ENCODE results near the gene CEACAM16. TPM values are rescaled to one million over a fixed set of nuclear protein-coding genes. Genes with fewer than 3 reads are reported as not detected.

Gene CEACAM16
- total RNA-seq, 4 donors from 2014 or later, result not detected

DNA sequence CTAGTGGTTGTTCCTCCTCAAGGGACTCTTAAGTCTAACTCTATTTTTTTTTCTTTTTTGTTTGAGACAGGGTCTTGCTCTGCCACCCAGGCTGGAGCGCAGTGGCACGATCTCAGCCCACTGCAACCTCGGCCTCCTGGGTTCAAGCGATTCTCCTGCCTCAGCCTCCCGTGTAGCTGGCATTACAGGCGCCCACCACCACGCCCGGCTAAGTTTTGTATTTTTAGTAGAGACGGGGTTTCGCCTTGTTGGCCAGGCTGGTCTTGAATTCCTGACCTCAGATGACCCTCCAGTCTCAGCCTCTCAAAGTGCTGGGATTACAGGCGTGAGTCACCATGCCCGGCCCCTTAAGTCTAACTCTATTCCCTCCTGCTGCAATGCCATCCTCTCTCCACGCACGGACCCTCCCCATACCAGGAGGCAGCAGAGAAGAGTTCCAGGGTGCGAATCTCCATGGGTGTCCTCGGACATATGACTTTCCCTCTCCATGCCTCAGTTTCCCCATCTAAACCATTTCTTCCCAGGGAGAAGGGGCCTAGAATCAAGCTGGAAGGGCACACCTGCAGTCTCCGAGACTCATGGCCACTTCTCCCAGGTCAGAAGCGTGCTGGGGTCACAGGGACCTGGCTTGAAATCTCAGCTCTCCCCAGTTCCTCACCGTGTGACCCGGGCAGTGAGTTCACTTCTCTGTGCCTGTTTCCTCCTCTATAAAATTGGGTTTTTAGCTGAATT is 43.5 kb downstream of the CEACAM16 start:
- in situ Hi-C loops (cut with MboI; ENCODE audit: low sequenced_read_pairs in 4 of 4), result no loop called here
- peak overlapping the region in 1 of 4 donors; percentile 33 for H3K4me3 ChIP-seq

DNA sequence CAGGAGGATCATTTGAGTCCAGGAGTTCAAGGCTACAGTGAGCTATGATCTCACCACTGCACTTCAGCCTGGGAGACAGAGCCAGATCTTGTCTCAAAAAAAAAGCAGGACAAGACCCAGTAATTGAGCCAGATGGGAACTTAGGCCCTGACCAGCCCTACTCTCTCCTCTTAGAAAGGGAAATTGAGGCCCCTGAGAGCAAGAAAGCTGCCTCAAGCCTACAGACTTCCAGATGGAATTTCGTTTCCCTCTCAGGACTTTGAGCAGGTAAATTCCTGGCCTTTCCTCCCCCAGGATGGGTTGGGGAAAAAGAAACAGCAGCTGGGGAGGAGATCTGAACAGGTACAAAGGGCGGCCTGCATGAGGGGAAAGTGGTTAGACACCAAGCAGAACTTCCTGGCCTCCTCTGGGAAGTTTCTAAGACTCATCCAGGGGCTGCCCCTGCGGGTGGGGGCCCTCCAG is 46.0 kb downstream of the CEACAM16 start:
- no peaks in the 10 kb centered on the region for H3K27me3 ChIP-seq
- in situ Hi-C loops (cut with MboI; ENCODE audit: low sequenced_read_pairs in 4 of 4), result no loop called here
- H3K36me3 ChIP-seq, result no peaks in the 10 kb centered on the region

More for the DNA sequence above, 43.5 kb downstream of the CEACAM16 start:
- Histone ChIP-seq H3K27me3 (no peaks in the 10 kb centered on the region), H3K9me3 (no peaks in the 10 kb centered on the region), H3K4me1 (peaks cover 35 to 56% of the 10 kb centered on the region in 2 donors), H3K36me3 (no peaks in the 10 kb centered on the region), H3K27ac (peak overlapping the region; percentile 87 to 97 (median 94))
- intact Hi-C loops (cut with DNase I; ENCODE audit: low total_unique reads), result loop anchor here (10.0 kb wide), 1 partner anchor 212 kb away; the partner anchor contains the start of gene CLPTM1
- peak in 1 of 2 donors; percentile 63 for DNase-seq
- peak in 1 of 2 donors; percentile 4 for ATAC-seq
- TF ChIP-seq, protein P1, sequence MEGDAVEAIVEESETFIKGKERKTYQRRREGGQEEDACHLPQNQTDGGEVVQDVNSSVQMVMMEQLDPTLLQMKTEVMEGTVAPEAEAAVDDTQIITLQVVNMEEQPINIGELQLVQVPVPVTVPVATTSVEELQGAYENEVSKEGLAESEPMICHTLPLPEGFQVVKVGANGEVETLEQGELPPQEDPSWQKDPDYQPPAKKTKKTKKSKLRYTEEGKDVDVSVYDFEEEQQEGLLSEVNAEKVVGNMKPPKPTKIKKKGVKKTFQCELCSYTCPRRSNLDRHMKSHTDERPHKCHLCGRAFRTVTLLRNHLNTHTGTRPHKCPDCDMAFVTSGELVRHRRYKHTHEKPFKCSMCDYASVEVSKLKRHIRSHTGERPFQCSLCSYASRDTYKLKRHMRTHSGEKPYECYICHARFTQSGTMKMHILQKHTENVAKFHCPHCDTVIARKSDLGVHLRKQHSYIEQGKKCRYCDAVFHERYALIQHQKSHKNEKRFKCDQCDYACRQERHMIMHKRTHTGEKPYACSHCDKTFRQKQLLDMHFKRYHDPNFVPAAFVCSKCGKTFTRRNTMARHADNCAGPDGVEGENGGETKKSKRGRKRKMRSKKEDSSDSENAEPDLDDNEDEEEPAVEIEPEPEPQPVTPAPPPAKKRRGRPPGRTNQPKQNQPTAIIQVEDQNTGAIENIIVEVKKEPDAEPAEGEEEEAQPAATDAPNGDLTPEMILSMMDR (IDR thresholded peaks at IDR 0.05 in 4 of 5, conservative IDR thresholded peaks at IDR 0.05 in 1 of 5), result no peak
- TF ChIP-seq POLR2A (IDR thresholded peaks at IDR 0.05), result peak in 1 of 2 donors; percentile 11

DNA sequence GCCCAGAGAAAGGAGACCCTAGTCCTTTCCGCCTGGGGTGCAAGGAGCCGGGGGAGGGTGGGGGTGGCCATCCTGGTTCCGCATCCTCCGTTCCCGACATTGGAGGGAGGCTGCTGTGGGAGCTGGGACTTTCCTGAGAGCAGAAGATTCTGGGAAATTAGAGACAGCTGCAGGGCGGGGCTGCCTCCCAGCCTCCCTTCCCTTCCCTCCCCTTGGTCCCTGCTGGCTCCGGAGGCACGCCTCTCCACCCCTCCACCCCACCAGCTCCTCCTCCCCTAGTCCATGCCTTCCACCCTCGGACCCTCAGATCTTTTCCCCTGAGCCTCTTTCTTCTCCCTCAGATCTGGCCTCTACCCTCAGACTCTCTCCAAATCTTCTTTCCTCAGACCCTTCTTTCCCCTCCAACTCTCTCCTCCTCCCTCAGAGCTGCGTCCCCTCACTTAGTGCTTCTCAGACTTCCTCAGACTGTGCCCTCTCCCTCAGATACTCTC is 46.4 kb downstream of the CEACAM16 start:
- no peaks in the 10 kb centered on the region for H3K9me3 ChIP-seq
- TF ChIP-seq, protein P1 (IDR thresholded peaks at IDR 0.05 in 4 of 5, conservative IDR thresholded peaks at IDR 0.05 in 1 of 5), result no peak
- peak in 1 of 2 donors; percentile 27 for TF ChIP-seq POLR2A (IDR thresholded peaks at IDR 0.05)
- no peaks in the 10 kb centered on the region for H3K27me3 ChIP-seq
- no peaks in the 10 kb centered on the region for H3K36me3 ChIP-seq
- ATAC-seq (no peak), DNase-seq (peak; percentile 55 to 71)
- intact Hi-C loops (cut with DNase I; ENCODE audit: low total_unique reads) (loop anchor here (5.0 to 10.0 kb wide), 3 partner anchors 209 to 1022 kb away; partner anchors contain the start of genes CLPTM1, PPP1R37 and SIX5), in situ Hi-C loops (cut with MboI; ENCODE audit: low sequenced_read_pairs in 4 of 4) (no loop called here)
- H3K4me3 ChIP-seq, result peak overlapping the region in 1 of 4 donors; percentile 22
- H3K4me1 ChIP-seq, result peaks cover 47 to 67% of the 10 kb centered on the region in 2 donors
- peak overlapping the region; percentile 91 to 97 (median 95) for H3K27ac ChIP-seq

More for the DNA sequence above, 46.0 kb downstream of the CEACAM16 start:
- H3K9me3 ChIP-seq, result no peaks in the 10 kb centered on the region
- TF ChIP-seq POLR2A (IDR thresholded peaks at IDR 0.05), result no peak
- TF ChIP-seq, protein P1 (IDR thresholded peaks at IDR 0.05 in 4 of 5, conservative IDR thresholded peaks at IDR 0.05 in 1 of 5), result no peak
- H3K4me3 ChIP-seq, result peak overlapping the region in 1 of 4 donors; percentile 22
- intact Hi-C loops (cut with DNase I; ENCODE audit: low total_unique reads), result loop anchor here (5.0 to 10.0 kb wide), 3 partner anchors 210 to 1022 kb away; partner anchors contain the start of genes CLPTM1, PPP1R37 and SIX5
- peak overlapping the region; percentile 91 to 97 (median 95) for H3K27ac ChIP-seq
- DNase-seq (no peak), ATAC-seq (no peak)
- peaks cover 44 to 64% of the 10 kb centered on the region in 2 donors for H3K4me1 ChIP-seq

DNA sequence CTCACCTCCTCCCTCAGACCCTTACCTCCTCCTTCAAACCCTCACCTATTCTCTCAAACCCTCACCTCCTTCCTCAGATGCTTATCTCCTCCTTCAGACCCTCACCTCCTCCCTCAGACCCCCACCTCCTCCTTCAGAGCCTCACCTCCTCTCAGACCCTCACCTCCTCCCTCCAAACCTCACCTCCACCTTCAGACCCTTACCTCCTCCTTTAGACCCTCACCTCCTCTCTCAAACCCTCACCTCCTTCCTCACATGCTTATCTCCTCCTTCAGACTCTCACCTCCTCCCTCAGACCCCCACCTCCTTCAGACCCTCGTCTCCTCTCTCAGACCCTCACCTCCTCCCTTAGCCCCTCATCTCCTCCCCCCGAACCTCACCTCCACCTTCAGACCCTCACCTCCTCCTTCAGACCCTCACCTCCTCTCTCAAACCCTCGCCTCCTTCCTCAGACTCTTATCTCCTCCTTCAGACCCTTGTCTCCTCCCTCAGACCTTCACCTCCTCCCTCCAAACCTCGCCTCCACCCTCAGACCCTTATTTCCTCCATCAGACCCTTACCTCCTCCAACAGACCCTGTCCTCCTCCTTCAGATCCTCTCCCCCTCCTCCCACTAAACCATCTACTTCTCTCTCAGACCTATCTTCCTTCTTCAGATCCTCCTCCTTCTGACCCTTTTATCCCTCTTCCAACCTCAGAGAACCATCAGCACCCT is 47.1 kb downstream of the CEACAM16 start:
- no peak for DNase-seq
- Histone ChIP-seq H3K27ac (peak overlapping the region; percentile 91 to 97 (median 95)), H3K4me3 (no peak overlapping the region), H3K36me3 (no peaks in the 10 kb centered on the region), H3K27me3 (no peaks in the 10 kb centered on the region), H3K9me3 (no peaks in the 10 kb centered on the region), H3K4me1 (peaks cover 51 to 67% of the 10 kb centered on the region in 2 donors)
- intact Hi-C loops (cut with DNase I; ENCODE audit: low total_unique reads), result loop anchor here (5.0 to 10.0 kb wide), 3 partner anchors 209 to 1021 kb away; partner anchors contain the start of genes CLPTM1, PPP1R37 and SIX5
- in situ Hi-C loops (cut with MboI; ENCODE audit: low sequenced_read_pairs in 4 of 4), result no loop called here
- ATAC-seq, result no peak
- TF ChIP-seq POLR2A (IDR thresholded peaks at IDR 0.05), result no peak
- TF ChIP-seq, protein P1 (IDR thresholded peaks at IDR 0.05 in 4 of 5, conservative IDR thresholded peaks at IDR 0.05 in 1 of 5), result no peak
